GM19099 (cell line): ENCODE data around the gene ZNF483.

Source experiments
- POLR2A ChIP-seq: IDR thresholded peaks from 3 replicates; pipeline ENCODE4 v1.6.1; 2011; ENCODE audit warnings: low read depth; ENCODE audit not compliant: insufficient read length; ENCODE audit errors: extremely low read depth

Gene ZNF483

GRCh38 chr9:111598733-111599091 is 73.7 kb downstream of the ZNF483 start:
- no peak for TF ChIP-seq POLR2A

DNA sequence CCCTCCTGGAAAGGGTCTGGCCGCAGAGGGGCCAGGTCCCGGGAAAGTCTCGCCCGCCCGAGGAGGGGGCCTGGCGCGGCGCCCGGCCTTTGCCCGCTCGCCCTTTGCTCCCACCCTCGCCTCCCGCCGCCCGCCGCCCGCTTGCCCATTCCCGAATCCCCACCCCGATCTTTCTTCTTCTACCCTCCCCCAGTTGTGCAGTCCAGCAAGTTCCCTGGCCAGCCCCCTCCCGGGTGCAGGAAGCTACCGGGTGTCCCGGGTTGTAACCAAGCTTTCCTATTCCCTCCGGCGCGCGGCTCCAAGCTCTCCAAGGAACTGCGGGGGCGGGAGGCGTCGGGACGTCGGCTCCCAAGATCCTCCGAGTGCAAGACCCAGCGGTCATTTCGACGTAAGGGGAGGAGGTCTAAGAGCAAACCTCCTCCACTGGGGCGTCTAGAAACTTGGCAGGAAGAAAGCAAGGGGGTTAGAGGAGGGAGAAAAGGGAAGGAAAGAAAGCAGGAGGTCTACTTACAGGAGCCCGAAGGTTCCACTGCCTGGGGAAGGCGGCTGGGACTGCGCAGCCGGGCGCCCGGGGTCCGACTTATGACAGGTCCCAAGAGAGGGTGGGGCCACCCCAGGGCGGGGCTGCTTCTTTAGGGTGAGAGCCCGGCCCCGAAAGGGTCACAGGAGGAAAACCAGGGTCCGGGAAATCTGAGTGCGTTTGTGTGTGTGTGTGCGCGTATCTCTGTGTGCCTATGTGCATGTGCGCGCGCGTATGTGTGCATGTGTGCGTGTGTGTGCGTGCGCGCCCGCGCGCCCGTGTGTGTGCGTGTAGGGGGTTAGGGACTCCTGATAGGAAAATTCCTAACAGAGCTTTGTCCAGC is 74.3 kb downstream of the ZNF483 start, which contains the start of gene PTGR1:
PTGR1 (minus strand) TSS at position 556 of the 863 bp plus-strand sequence. CDS start 2,225 bp downstream, outside the sequence.
- TF ChIP-seq POLR2A, result peak; percentile 30

- no peak for TF ChIP-seq POLR2A
Observed at GRCh38 chr9:111599955-111600343, 75.0 kb downstream of the ZNF483 start.

GRCh38 chr9:111601237-111602018 is 76.4 kb downstream of the ZNF483 start:
- TF ChIP-seq POLR2A, result no peak

DNA sequence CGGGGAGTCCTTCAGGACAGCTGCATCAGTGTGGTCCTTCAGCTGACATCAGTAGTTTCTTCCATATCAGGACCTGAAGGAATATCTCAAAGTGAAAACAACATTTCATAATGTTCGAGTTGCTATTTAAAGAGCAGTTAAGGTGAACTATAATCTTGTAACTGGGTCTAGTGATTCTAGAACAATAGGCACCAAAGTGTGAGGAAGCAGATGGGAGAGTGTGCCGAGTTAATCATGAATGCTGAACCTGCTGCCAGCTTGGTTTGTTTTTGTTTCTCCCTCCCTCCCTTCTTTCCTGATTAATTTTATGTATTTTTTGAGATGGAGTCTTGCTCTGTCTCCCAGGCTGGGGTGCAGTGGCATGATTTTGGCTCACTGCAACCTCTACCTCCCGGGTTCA is 78.1 kb downstream of the ZNF483 start:
- TF ChIP-seq POLR2A, result no peak

DNA sequence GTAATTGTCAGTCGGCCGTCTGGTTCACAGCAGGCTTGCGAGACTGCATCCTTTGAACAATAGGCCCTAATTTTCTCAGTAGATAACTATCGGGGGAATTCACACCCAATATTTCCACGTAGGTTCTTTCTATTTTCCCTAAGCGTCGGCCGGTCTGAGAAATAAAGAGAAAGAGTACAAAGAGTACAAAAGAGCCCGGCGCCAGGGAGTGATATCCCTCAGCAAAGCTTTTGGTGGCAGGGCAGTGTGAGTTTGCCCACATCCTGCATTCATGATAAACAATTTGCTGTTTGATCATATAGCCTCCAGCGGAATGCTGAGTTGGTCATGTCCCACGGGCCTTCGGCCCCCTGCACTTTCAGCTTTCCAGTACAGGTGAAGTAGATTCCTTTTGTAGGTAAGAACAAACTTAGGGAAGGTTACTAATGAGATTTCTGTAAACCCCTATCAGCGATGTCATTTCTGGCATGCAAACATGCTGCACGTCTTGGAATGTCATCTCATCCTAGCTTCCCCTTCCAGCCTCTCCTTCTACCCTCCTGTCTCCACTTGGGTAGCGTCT is 79.2 kb downstream of the ZNF483 start:
- TF ChIP-seq POLR2A, result no peak

DNA sequence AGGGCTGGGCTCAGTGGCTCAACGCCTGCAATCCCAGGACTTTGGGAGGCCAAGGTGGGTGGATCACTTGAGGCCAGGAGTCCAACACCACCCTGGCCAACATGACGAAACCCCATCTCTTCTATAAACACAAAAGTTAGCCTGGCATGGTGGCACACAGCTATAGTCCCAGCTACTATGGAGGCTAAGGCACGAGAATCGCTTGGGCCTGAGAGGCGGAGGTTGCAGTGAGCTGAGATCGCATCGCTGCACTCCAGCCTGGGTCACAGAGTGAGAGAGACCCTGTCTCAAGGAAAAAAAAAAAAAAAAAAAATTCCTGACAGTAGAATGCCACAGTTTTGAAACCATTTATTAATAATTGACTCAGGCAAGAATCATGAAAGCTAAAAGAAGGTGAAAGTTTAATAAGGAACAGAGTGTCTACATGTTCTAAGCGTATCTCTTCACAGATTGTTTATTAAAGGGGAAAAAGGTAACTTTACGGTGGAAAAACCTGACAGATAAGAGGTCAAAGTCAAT is 80.1 kb downstream of the ZNF483 start:
- TF ChIP-seq POLR2A, result no peak

DNA sequence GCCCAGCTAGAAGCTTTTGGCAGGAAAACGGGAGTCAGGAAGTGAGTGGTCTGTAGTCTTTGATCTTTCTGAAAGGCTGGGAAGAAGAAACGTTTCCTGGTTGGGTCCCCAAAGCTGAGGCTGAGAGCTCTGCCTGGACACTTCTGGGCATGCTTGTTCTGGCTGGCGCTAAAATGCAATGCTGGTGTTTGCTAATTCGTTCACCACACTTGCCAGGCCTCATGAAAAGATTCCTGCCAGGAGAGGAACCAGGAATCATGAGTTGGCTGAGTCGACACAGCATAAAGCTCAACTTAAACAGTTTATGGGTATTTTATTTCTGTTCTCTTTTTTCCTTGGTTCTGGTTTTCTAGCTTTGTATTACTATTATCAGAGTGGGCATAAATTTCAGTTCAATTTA is 85.2 kb downstream of the ZNF483 start:
- no peak for TF ChIP-seq POLR2A

GRCh38 chr9:111610845-111611244 is 85.9 kb downstream of the ZNF483 start:
- no peak for TF ChIP-seq POLR2A

DNA sequence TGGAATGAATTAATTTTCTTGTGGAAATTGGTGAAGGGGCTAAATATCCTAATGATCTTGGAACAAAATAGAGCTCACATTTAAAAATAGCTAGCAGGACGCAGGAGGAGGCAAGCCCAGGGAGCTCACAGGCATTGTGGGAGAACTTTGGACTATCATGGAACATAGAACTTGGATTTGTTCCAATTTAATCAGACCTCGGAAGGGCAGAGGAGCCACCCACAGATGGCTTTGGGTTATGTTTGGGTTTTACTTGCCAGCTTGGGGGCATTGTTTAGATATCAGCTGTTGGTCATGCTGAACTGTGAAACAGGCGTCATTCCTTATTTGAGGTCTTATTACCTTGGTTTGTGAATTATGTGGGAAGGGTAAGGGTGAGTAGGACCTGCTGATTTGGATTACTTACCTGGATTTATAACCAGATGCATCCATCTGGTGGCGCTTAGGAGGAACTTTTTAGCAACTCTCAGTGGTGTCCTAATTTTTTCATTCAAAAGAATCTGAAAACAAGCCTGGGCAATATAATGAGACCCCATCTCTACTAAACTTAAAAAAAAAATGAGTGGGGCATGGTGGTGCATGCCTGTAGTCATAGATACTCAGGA is 88.6 kb downstream of the ZNF483 start:
- TF ChIP-seq POLR2A, result no peak

- TF ChIP-seq POLR2A, result no peak
Observed at GRCh38 chr9:111615928-111616327, 90.9 kb downstream of the ZNF483 start.

- TF ChIP-seq POLR2A, result no peak
Observed at GRCh38 chr9:111621895-111622480, 97.0 kb downstream of the ZNF483 start.

DNA sequence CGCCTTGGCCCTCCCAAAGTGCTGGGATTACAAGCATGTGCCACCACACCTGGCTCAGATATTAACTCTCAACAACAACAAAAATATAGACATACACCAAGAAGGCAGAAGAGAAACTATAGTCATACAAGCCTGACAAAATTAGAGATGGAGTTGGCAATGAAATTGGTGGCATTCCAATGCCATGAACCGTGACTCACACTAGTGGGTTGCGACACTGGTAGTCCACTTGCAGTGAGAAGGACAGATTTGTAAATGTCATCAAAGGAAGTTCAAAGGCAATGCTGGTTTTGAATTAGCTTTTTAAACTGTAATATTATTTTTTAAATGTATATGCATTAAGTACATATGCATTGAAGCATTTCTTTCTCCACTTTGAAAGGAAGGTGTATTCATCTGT is 97.6 kb downstream of the ZNF483 start:
- TF ChIP-seq POLR2A, result no peak
